Thyroid gland (tissue), 4 donors: ENCODE measurements around the gene OLA1. TPM values are rescaled to one million over a fixed set of nuclear protein-coding genes. Genes with fewer than 3 reads are reported as not detected.

Source experiments
- DNase-seq, 2 donors: peaks; one replicate each; pipeline ENCODE4 v3.0.0-alpha.2; 2019
- H3K27ac ChIP-seq, 3 donors: fragments of 200-600 bp; sonication (generic); 1 replicate in 2 of 3; 2 replicates in 1 of 3; pipeline ENCODE4 v1.5.1; 2016 to 2019; ENCODE audit warnings: mild to moderate bottlenecking in 1 of 3, moderate library complexity in 1 of 3
- H3K27me3 ChIP-seq: fragments of 200-600 bp; sonication (generic); one replicate; pipeline ENCODE4 v1.5.1; 2019
- H3K36me3 ChIP-seq, 2 donors: fragments of 200-600 bp; sonication (generic); one replicate each; pipeline ENCODE4 v1.5.1; 2016 to 2019
- H3K4me1 ChIP-seq, 2 donors: fragments of 200-600 bp; sonication (generic); one replicate each; pipeline ENCODE4 v1.5.1; 2017 to 2019
- H3K4me3 ChIP-seq, 3 donors: fragments of 200-600 bp; sonication (generic); replicated peaks in 1 of 3; 1 replicate in 2 of 3; 2 replicates in 1 of 3; pipeline ENCODE4 v1.5.1; 2016; ENCODE audit warnings: mild to moderate bottlenecking in 1 of 3
- H3K9me3 ChIP-seq: fragments of 200-600 bp; sonication (generic); one replicate; pipeline ENCODE4 v1.5.1; 2017
- CTCF ChIP-seq, 6 experiments: fragments of 200-600 bp in 3 of 6; fragments of 450-650 bp in 3 of 6; sonication (generic) in 3 of 6; IDR thresholded peaks; one replicate each; pipeline ENCODE4 v1.5.1; 2016 to 2019; ENCODE audit warnings: antibody characterized with exemption in 6 of 6, mild to moderate bottlenecking in 2 of 6, inconsistent platforms in 1 of 6, moderate library complexity in 1 of 6
- POLR2A ChIP-seq, 2 donors: fragments of 450-650 bp; IDR thresholded peaks; one replicate each; pipeline ENCODE4 v1.6.1; 2017; ENCODE audit warnings: antibody characterized with exemption in 2 of 2, mild to moderate bottlenecking in 2 of 2, moderate library complexity in 1 of 2
- WGBS, 2 donors: methylation state at CpG; one replicate each; pipeline ENCODE4 v1.1.5; 2017; 5-methylcytosine and 5-hydroxymethylcytosine counted together
- intact Hi-C: fragments of 100-400 bp; cut with DNase I; formaldehyde crosslinking; loops from one replicate; pipeline ENCODE4 v1.15.1; 2023
- total RNA-seq, 4 donors: library from RNA; depleted of rRNA; stranded (reverse); fragments of >200 nt; gene quantifications; one replicate each; pipeline ENCODE4 v1.2.3, GENCODE V29; 2016

OLA1 gene
- total RNA-seq, 4 donors from 2014 or later = 51.8 to 68.5 (median 53.5) TPM

DNA sequence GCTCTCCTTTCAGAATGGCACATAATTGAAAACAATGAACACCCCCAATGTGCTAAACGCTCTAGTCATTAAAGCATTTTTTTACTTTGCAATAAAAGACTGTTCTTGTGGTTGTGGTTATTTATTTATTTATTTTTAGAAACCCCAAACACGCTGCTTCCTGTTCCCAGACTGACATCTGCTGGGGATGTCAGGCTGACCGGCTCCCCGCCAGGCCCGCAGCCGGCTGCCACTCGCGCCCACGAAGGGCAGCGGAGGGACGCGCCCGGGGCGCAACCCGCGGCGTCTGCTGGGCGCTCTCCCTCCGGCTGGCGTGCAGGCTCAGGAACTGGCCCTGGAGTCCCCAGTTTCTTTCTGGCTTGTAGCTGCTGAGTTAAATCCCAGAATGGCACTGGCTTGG lies 200.1 kb downstream of the OLA1 start:
- Histone ChIP-seq H3K27me3 (no peaks in the 10 kb centered on the region), H3K27ac (no peak overlapping the region), H3K9me3 (no peaks in the 10 kb centered on the region), H3K4me1 (no peaks in the 10 kb centered on the region), H3K4me3 (no peak overlapping the region), H3K36me3 (no peaks in the 10 kb centered on the region)
- intact Hi-C loops = no loop called here
- 89 to 95% methylated on average over 17 to 20 of the region's 20 CpGs for WGBS, 2 donors
- no peak for DNase-seq
- TF ChIP-seq POLR2A (IDR thresholded peaks at IDR 0.05) (no peak), CTCF (IDR thresholded peaks at IDR 0.05) (no peak)

- Histone ChIP-seq H3K27me3 (no peaks in the 10 kb centered on the region), H3K36me3 (no peaks in the 10 kb centered on the region), H3K4me3 (no peak overlapping the region), H3K4me1 (no peaks in the 10 kb centered on the region), H3K27ac (no peak overlapping the region), H3K9me3 (no peaks in the 10 kb centered on the region)
- intact Hi-C loops = no loop called here
- DNase-seq = no peak
- TF ChIP-seq CTCF (IDR thresholded peaks at IDR 0.05) = no peak
- no peak for TF ChIP-seq POLR2A (IDR thresholded peaks at IDR 0.05)
- 91 to 94% methylated on average over 9 of the region's 9 CpGs for WGBS, 2 donors
These were observed 200.6 kb downstream of the OLA1 start for GRCh38 chr2:174047746-174048145.

GRCh38 chr2:174046172-174046571 lies 202.2 kb downstream of the OLA1 start:
- no peaks in the 10 kb centered on the region for H3K36me3 ChIP-seq
- no peak overlapping the region for H3K4me3 ChIP-seq
- 90 to 96% methylated on average over 3 of the region's 3 CpGs for WGBS, 2 donors
- H3K27me3 ChIP-seq = no peaks in the 10 kb centered on the region
- no peaks in the 10 kb centered on the region for H3K9me3 ChIP-seq
- intact Hi-C loops = no loop called here
- no peak overlapping the region for H3K27ac ChIP-seq
- no peak for TF ChIP-seq POLR2A (IDR thresholded peaks at IDR 0.05)
- no peak for TF ChIP-seq CTCF (IDR thresholded peaks at IDR 0.05)
- no peak for DNase-seq
- no peaks in the 10 kb centered on the region for H3K4me1 ChIP-seq

DNA sequence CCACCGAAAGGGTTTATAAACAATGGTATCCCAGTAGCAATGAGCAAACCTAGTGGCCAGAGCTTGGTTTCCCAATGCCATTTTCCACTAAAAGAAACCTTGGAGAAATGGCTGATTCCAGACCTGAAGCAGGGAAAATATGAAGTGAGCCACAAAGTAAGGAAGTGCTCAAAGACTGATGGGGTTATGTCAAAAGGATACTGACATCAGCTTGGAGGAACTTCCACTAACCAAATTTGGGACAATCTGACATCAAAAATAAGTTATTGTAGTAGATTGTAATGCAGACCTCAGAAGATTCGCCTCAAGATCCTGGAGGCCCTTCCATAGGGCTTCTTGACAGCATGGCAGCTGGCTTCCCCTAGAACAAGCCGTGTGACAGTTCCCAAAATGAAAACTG lies 203.8 kb downstream of the OLA1 start:
- H3K27me3 ChIP-seq = no peaks in the 10 kb centered on the region
- H3K36me3 ChIP-seq = no peaks in the 10 kb centered on the region
- no peak for TF ChIP-seq POLR2A (IDR thresholded peaks at IDR 0.05)
- no peak for TF ChIP-seq CTCF (IDR thresholded peaks at IDR 0.05)
- no peak for DNase-seq
- H3K9me3 ChIP-seq = no peaks in the 10 kb centered on the region
- H3K27ac ChIP-seq = no peak overlapping the region
- intact Hi-C loops = no loop called here
- 91% methylated on average over 3 of the region's 3 CpGs for WGBS, 2 donors
- H3K4me3 ChIP-seq = no peak overlapping the region
- peaks cover 2% of the 10 kb centered on the region in 2 donors for H3K4me1 ChIP-seq

DNA sequence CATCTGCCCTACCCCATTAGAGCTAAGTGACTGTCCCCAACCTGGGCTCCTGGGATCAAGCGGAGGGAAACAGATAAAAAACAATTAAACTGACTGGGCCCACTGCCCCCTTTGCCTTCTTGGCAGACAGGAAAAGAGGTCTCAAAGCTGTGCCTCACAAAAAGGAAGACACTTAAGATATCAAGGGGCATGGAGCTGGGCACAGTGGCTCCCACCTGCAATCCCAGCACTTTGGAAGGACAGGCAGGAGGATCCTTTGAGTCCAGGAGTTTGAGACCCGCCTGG lies 208.0 kb downstream of the OLA1 start:
- Histone ChIP-seq H3K4me1 (peaks cover 4 to 19% of the 10 kb centered on the region in 2 donors), H3K9me3 (no peaks in the 10 kb centered on the region), H3K4me3 (no peak overlapping the region), H3K36me3 (no peaks in the 10 kb centered on the region), H3K27me3 (no peaks in the 10 kb centered on the region), H3K27ac (no peak overlapping the region)
- intact Hi-C loops = no loop called here
- 96 to 99% methylated on average over 2 of the region's 2 CpGs for WGBS, 2 donors
- no peak for TF ChIP-seq CTCF (IDR thresholded peaks at IDR 0.05)
- no peak for TF ChIP-seq POLR2A (IDR thresholded peaks at IDR 0.05)
- DNase-seq = no peak
